Spinal cord (tissue), 10 donors: ENCODE results near the gene TOP2A. TPM values are rescaled to one million over a fixed set of nuclear protein-coding genes. Genes with fewer than 3 reads are reported as not detected.

Experiments used
- DNase-seq, 6 donors: peaks; one replicate each; pipeline versions ENCODE4 v3.0.0 to v3.0.0-alpha.2; 2013 to 2015; ENCODE audit warnings: low spot score in 6 of 6, low read depth in 4 of 6
- H3K27ac ChIP-seq: one replicate; pipeline ENCODE4 v1.5.1; 2013; ENCODE audit warnings: low read depth, low read length, control low read depth
- H3K27me3 ChIP-seq: one replicate; pipeline ENCODE4 v1.6.1; 2013; ENCODE audit warnings: low read length; ENCODE audit not compliant: control insufficient read depth, insufficient read depth
- H3K36me3 ChIP-seq: one replicate; pipeline ENCODE4 v1.6.1; 2013; ENCODE audit warnings: low read length; ENCODE audit not compliant: control insufficient read depth, insufficient read depth
- H3K4me1 ChIP-seq: one replicate; pipeline ENCODE4 v1.6.1; 2013; ENCODE audit warnings: low read length; ENCODE audit not compliant: control insufficient read depth, insufficient read depth
- H3K4me3 ChIP-seq: one replicate; pipeline ENCODE4 v1.5.1; 2013; ENCODE audit warnings: low read depth, low read length, control low read depth
- H3K9me3 ChIP-seq: one replicate; pipeline ENCODE4 v1.6.1; 2013; ENCODE audit warnings: low read length; ENCODE audit not compliant: control insufficient read depth, insufficient read depth
- WGBS: methylation state at CpG from one replicate; pipeline ENCODE4 v1.1.5; 2013; ENCODE audit warnings: missing lambda C conversion rate; ENCODE audit not compliant: insufficient coverage; 5-methylcytosine and 5-hydroxymethylcytosine counted together
- polyA plus RNA-seq, 2 donors: library from polyadenylated mRNA; unstranded; fragments of 120-200 nt; gene quantifications; one replicate each; pipeline ENCODE4 v1.2.1, GENCODE V29; 2013; ENCODE audit not compliant: insufficient read length in 2 of 2
- total RNA-seq, 2 donors: library from RNA; depleted of rRNA in 1 of 2; stranded (reverse); fragments of 120-200 nt in 1 of 2; fragments of >200 nt in 1 of 2; gene quantifications; one replicate each; pipeline versions ENCODE4 v1.2.3 to v1.2.4, GENCODE V29; 2013 to 2014
- donor health status: healthy.

The TOP2A gene
- total and polyA plus RNA-seq, 4 donors: 60.8 to 79.4 (median 70.9) TPM

- H3K27ac ChIP-seq: peak overlapping the region; percentile 47
- no peak for DNase-seq
- H3K9me3 ChIP-seq: no peaks in the 10 kb centered on the region
- peaks cover 9% of the 10 kb centered on the region for H3K36me3 ChIP-seq
- peaks cover 61% of the 10 kb centered on the region for H3K4me1 ChIP-seq
- 94% methylated on average over 5 of the region's 9 CpGs for WGBS
- H3K4me3 ChIP-seq: no peak overlapping the region
- peaks cover 3% of the 10 kb centered on the region for H3K27me3 ChIP-seq
These were observed 43.5 kb upstream of the TOP2A start for GRCh38 chr17:40460968-40461731.

GRCh38 chr17:40460604-40460967, 42.9 kb upstream of the TOP2A start:
- Histone ChIP-seq H3K36me3 (peaks cover 9% of the 10 kb centered on the region), H3K9me3 (no peaks in the 10 kb centered on the region), H3K4me1 (peaks cover 61% of the 10 kb centered on the region), H3K27me3 (peaks cover 3% of the 10 kb centered on the region), H3K27ac (no peak overlapping the region), H3K4me3 (no peak overlapping the region)
- WGBS: 43% methylated on average over 1 of the region's 3 CpGs
- peak in 1 of 6 donors; percentile 79 for DNase-seq

GRCh38 chr17:40459636-40460603, 42.2 kb upstream of the TOP2A start:
- peaks cover 3% of the 10 kb centered on the region for H3K27me3 ChIP-seq
- H3K4me3 ChIP-seq: no peak overlapping the region
- no peak for DNase-seq
- WGBS: 64% methylated on average over 2 of the region's 8 CpGs
- peaks cover 61% of the 10 kb centered on the region for H3K4me1 ChIP-seq
- no peaks in the 10 kb centered on the region for H3K9me3 ChIP-seq
- H3K36me3 ChIP-seq: peaks cover 9% of the 10 kb centered on the region
- H3K27ac ChIP-seq: no peak overlapping the region

- H3K27ac ChIP-seq: peak overlapping the region; percentile 68
- no peaks in the 10 kb centered on the region for H3K9me3 ChIP-seq
- H3K36me3 ChIP-seq: peaks cover 10% of the 10 kb centered on the region
- peaks cover 3% of the 10 kb centered on the region for H3K27me3 ChIP-seq
- no peak for DNase-seq
- H3K4me3 ChIP-seq: no peak overlapping the region
- peaks cover 61% of the 10 kb centered on the region for H3K4me1 ChIP-seq
- 94% methylated on average over 10 of the region's 12 CpGs for WGBS
These were observed 41.3 kb upstream of the TOP2A start for GRCh38 chr17:40458851-40459482.

- Histone ChIP-seq H3K4me1 (peaks cover 54% of the 10 kb centered on the region), H3K36me3 (peaks cover 16% of the 10 kb centered on the region), H3K4me3 (no peak overlapping the region), H3K27me3 (peaks cover 3% of the 10 kb centered on the region), H3K9me3 (no peaks in the 10 kb centered on the region), H3K27ac (peak overlapping the region; percentile 68)
- 23% methylated on average over 10 of the region's 16 CpGs for WGBS
- peak in 2 of 6 donors; percentile 66 to 75 for DNase-seq
These were observed 40.5 kb upstream of the TOP2A start for GRCh38 chr17:40457964-40458791.

- 90% methylated on average over 2 of the region's 3 CpGs for WGBS
- Histone ChIP-seq H3K27ac (peak overlapping the region; percentile 68), H3K36me3 (peaks cover 23% of the 10 kb centered on the region), H3K9me3 (no peaks in the 10 kb centered on the region), H3K27me3 (peaks cover 3% of the 10 kb centered on the region), H3K4me3 (no peak overlapping the region), H3K4me1 (peaks cover 46% of the 10 kb centered on the region)
- DNase-seq: no peak
These were observed 39.7 kb upstream of the TOP2A start for GRCh38 chr17:40457369-40457768.

- no peak for DNase-seq
- Histone ChIP-seq H3K27ac (no peak overlapping the region), H3K4me3 (no peak overlapping the region), H3K36me3 (peaks cover 24% of the 10 kb centered on the region), H3K4me1 (peaks cover 38% of the 10 kb centered on the region), H3K27me3 (peaks cover 3% of the 10 kb centered on the region), H3K9me3 (no peaks in the 10 kb centered on the region)
- 91% methylated on average over 15 of the region's 16 CpGs for WGBS
These were observed 38.8 kb upstream of the TOP2A start for GRCh38 chr17:40456396-40456951.

- Histone ChIP-seq H3K27me3 (peaks cover 3% of the 10 kb centered on the region), H3K36me3 (peaks cover 24% of the 10 kb centered on the region), H3K4me1 (peaks cover 27% of the 10 kb centered on the region), H3K4me3 (no peak overlapping the region), H3K9me3 (no peaks in the 10 kb centered on the region), H3K27ac (no peak overlapping the region)
- DNase-seq: no peak
- WGBS: no CpG with 5 or more reads among the region's 2 CpGs
These were observed 36.9 kb upstream of the TOP2A start for GRCh38 chr17:40454613-40454995.
